GM23338 (cell line): ENCODE measurements around the gene ZFYVE28.

Experiments used
- CTCF ChIP-seq, 2 experiments: fragments of 200-600 bp in 1 of 2; sonication (generic) in 1 of 2; conservative IDR thresholded peaks; 2 replicates each; pipeline versions ENCODE4 v1.5.1 to v1.6.1; 2016 to 2017; ENCODE audit warnings: antibody characterized with exemption in 2 of 2, low read depth in 2 of 2, mild to moderate bottlenecking in 2 of 2, moderate library complexity in 1 of 2
- EZH2 ChIP-seq: fragments of 200-600 bp; sonication (generic); IDR thresholded peaks from one replicate; pipeline ENCODE4 v1.8.0; 2017; ENCODE audit warnings: antibody characterized with exemption, mild to moderate bottlenecking, low read depth; ENCODE audit not compliant: unreplicated experiment
- POLR2AphosphoS5 ChIP-seq: IDR thresholded peaks from 2 replicates; pipeline ENCODE4 v1.6.1; 2016; ENCODE audit warnings: antibody characterized with exemption, low read depth
- ZNF114 ChIP-seq: fragments of 250-450 bp; sonication (Bioruptor Pico); IDR thresholded peaks from 2 replicates; pipeline ENCODE4 v1.5.0; 2020; ENCODE audit warnings: mild to moderate bottlenecking, moderate library complexity
- TF ChIP-seq, protein P1 (sequence below): IDR thresholded peaks from one replicate; pipeline ENCODE4 v1.6.1; 2018; ENCODE audit warnings: antibody characterized with exemption; ENCODE audit not compliant: unreplicated experiment

GRCh38 chr4:2367626-2368025 lies 50.8 kb downstream of the ZFYVE28 start:
- TF ChIP-seq CTCF (conservative IDR thresholded peaks at IDR 0.05; ENCODE audit: low read depth in 2 of 2) = no peak
- TF ChIP-seq EZH2 = no peak
- TF ChIP-seq ZNF114 = no peak
- TF ChIP-seq, protein P1, sequence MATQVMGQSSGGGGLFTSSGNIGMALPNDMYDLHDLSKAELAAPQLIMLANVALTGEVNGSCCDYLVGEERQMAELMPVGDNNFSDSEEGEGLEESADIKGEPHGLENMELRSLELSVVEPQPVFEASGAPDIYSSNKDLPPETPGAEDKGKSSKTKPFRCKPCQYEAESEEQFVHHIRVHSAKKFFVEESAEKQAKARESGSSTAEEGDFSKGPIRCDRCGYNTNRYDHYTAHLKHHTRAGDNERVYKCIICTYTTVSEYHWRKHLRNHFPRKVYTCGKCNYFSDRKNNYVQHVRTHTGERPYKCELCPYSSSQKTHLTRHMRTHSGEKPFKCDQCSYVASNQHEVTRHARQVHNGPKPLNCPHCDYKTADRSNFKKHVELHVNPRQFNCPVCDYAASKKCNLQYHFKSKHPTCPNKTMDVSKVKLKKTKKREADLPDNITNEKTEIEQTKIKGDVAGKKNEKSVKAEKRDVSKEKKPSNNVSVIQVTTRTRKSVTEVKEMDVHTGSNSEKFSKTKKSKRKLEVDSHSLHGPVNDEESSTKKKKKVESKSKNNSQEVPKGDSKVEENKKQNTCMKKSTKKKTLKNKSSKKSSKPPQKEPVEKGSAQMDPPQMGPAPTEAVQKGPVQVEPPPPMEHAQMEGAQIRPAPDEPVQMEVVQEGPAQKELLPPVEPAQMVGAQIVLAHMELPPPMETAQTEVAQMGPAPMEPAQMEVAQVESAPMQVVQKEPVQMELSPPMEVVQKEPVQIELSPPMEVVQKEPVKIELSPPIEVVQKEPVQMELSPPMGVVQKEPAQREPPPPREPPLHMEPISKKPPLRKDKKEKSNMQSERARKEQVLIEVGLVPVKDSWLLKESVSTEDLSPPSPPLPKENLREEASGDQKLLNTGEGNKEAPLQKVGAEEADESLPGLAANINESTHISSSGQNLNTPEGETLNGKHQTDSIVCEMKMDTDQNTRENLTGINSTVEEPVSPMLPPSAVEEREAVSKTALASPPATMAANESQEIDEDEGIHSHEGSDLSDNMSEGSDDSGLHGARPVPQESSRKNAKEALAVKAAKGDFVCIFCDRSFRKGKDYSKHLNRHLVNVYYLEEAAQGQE = no peak
- no peak for TF ChIP-seq POLR2AphosphoS5
